IMR-90 (cell line): ENCODE data around the gene TRIM44. TPM values are rescaled to one million over a fixed set of nuclear protein-coding genes. Genes with fewer than 3 reads are reported as not detected.
A peak's percentile ranks its signal among the peaks of the same experiment; 100 is the strongest.

Source experiments
- ATAC-seq: fragments of 200-7000 bp; cut with Tn5 transposase; 2 replicates; pipeline ENCODE4 v1.9.1; 2020; ENCODE audit warnings: low read depth, mild to moderate bottlenecking, moderate library complexity
- BruUV-seq: library from RNA; stranded (reverse); fragments of 400-500 nt; replicated peaks from 2 replicates; lab custom pipeline; 2021; lab: Mats Ljungman, UMichigan
- CTCF ChIA-PET: fragments of 300-600 bp; formaldehyde crosslinking; extraction: SDS; loops from one replicate; lab custom pipeline; 2021; ENCODE audit warnings: antibody characterized with exemption; lab: Yijun Ruan, JAX
- POLR2A ChIA-PET: fragments of 300-600 bp; sonication (Branson Sonifier 250); formaldehyde crosslinking; loops from one replicate; lab custom pipeline; 2022; ENCODE audit warnings: antibody characterized with exemption; ENCODE audit not compliant: unreplicated experiment; lab: Charles Lee
- DNase-seq: peaks from one replicate; pipeline ENCODE4 v3.0.0; 2013
- H2AFZ ChIP-seq: replicated peaks from 2 replicates; pipeline ENCODE3; 2013; ENCODE audit warnings: low read length, mild to moderate bottlenecking; ENCODE audit not compliant: poor library complexity
- H2AK5ac ChIP-seq: 2 replicates; pipeline ENCODE4 v1.6.1; 2013; ENCODE audit warnings: low read depth, low read length, inconsistent platforms
- H2AK9ac ChIP-seq: replicated peaks from 2 replicates; pipeline ENCODE3; 2013; ENCODE audit warnings: mild to moderate bottlenecking, low read depth, low read length, moderate library complexity; ENCODE audit not compliant: poor library complexity
- H2BK120ac ChIP-seq: 2 replicates; pipeline ENCODE4 v1.6.1; 2013; ENCODE audit warnings: low read depth, low read length, inconsistent platforms
- H2BK15ac ChIP-seq: 3 replicates; pipeline ENCODE4 v1.6.1; 2013; ENCODE audit warnings: low read depth, low read length, inconsistent platforms
- H2BK20ac ChIP-seq: 2 replicates; pipeline ENCODE4 v1.6.1; 2013; ENCODE audit warnings: low read depth, mild to moderate bottlenecking, inconsistent platforms, low read length, moderate library complexity
- H2BK5ac ChIP-seq: 2 replicates; pipeline ENCODE4 v1.6.1; 2013; ENCODE audit warnings: mild to moderate bottlenecking, low read depth, low read length, inconsistent platforms; ENCODE audit not compliant: poor library complexity, severe bottlenecking
- H3K14ac ChIP-seq: replicated peaks from 2 replicates; pipeline ENCODE4 v1.6.1; 2013; ENCODE audit warnings: low read depth, low read length, inconsistent platforms
- H3K18ac ChIP-seq: 2 replicates; pipeline ENCODE4 v1.6.1; 2013; ENCODE audit warnings: low read depth, low read length, control low read depth
- H3K23ac ChIP-seq: 2 replicates; pipeline ENCODE4 v1.6.1; 2013; ENCODE audit warnings: low read depth, low read length, inconsistent platforms
- H3K27ac ChIP-seq: 2 replicates; pipeline ENCODE4 v1.5.1; 2013; ENCODE audit warnings: mild to moderate bottlenecking, control low read depth, low read length; ENCODE audit not compliant: insufficient read depth
- H3K27me3 ChIP-seq: 2 replicates; pipeline ENCODE4 v1.6.1; 2013; ENCODE audit warnings: low read length; ENCODE audit not compliant: control insufficient read depth, insufficient read depth
- H3K36me3 ChIP-seq: 2 replicates; pipeline ENCODE4 v1.6.1; 2013; ENCODE audit warnings: low read length, mixed read lengths; ENCODE audit not compliant: control insufficient read depth, insufficient read depth
- H3K4ac ChIP-seq: 2 replicates; pipeline ENCODE4 v1.6.1; 2013; ENCODE audit warnings: low read depth, low read length, inconsistent platforms
- H3K4me1 ChIP-seq: 2 replicates; pipeline ENCODE4 v1.6.1; 2013; ENCODE audit warnings: low read length, mixed read lengths; ENCODE audit not compliant: control insufficient read depth, insufficient read depth
- H3K4me2 ChIP-seq: 2 replicates; pipeline ENCODE4 v1.6.1; 2013; ENCODE audit warnings: low read depth, mild to moderate bottlenecking, control low read depth, low read length, moderate library complexity
- H3K4me3 ChIP-seq: 2 replicates; pipeline ENCODE4 v1.5.1; 2013; ENCODE audit warnings: low read depth, mild to moderate bottlenecking, control low read depth, low read length, moderate library complexity; ENCODE audit not compliant: insufficient read depth
- H3K56ac ChIP-seq: 2 replicates; pipeline ENCODE4 v1.6.1; 2013; ENCODE audit warnings: low read length, inconsistent platforms; ENCODE audit not compliant: insufficient read depth; ENCODE audit errors: extremely low read depth
- H3K79me1 ChIP-seq, 2 experiments: 2 replicates each; pipeline ENCODE4 v1.6.1; 2013; ENCODE audit warnings: low read length in 2 of 2, inconsistent platforms in 1 of 2, low read depth in 1 of 2
- H3K9ac ChIP-seq: 2 replicates; pipeline ENCODE4 v1.6.1; 2013; ENCODE audit warnings: low read depth, low read length, control low read depth
- H3K9me1 ChIP-seq: 2 replicates; pipeline ENCODE4 v1.6.1; 2013; ENCODE audit warnings: low read length, inconsistent platforms; ENCODE audit not compliant: insufficient read depth
- H3K9me3 ChIP-seq: 2 replicates; pipeline ENCODE4 v1.6.1; 2013; ENCODE audit warnings: low read length; ENCODE audit not compliant: control insufficient read depth, insufficient read depth
- H4K20me1 ChIP-seq: 2 replicates; pipeline ENCODE4 v1.6.1; 2013; ENCODE audit warnings: low read length, inconsistent platforms; ENCODE audit not compliant: insufficient read depth
- H4K5ac ChIP-seq: 2 replicates; pipeline ENCODE4 v1.6.1; 2013; ENCODE audit warnings: mild to moderate bottlenecking, low read depth, low read length, control low read depth
- H4K8ac ChIP-seq, 2 experiments: 2 replicates each; pipeline ENCODE4 v1.6.1; 2013; ENCODE audit warnings: low read depth in 2 of 2, low read length in 2 of 2, control low read depth in 1 of 2, inconsistent platforms in 1 of 2
- H4K91ac ChIP-seq: 2 replicates; pipeline ENCODE4 v1.6.1; 2013; ENCODE audit warnings: low read depth, low read length, inconsistent platforms; ENCODE audit not compliant: insufficient read depth
- BHLHE40 ChIP-seq: fragments of 150-350 bp; IDR thresholded peaks from 2 replicates; pipeline ENCODE4 v1.6.1; 2016; ENCODE audit warnings: mild to moderate bottlenecking, low read depth, low read length
- CHD1 ChIP-seq: IDR thresholded peaks from 2 replicates; pipeline ENCODE4 v1.6.1; 2012; ENCODE audit warnings: low read depth, low read length, improper control_type of control experiment
- FOS ChIP-seq: fragments of 150-350 bp; IDR thresholded peaks from 2 replicates; pipeline ENCODE4 v1.6.1; 2016; ENCODE audit warnings: low read depth, low read length
- MXI1 ChIP-seq: IDR thresholded peaks from 2 replicates; pipeline ENCODE4 v1.6.1; 2012; ENCODE audit warnings: low read depth, mild to moderate bottlenecking, low read length, moderate library complexity, borderline replicate concordance
- RAD21 ChIP-seq: IDR thresholded peaks from 2 replicates; pipeline ENCODE4 v1.6.1; 2012; ENCODE audit warnings: low read length, improper control_type of control experiment
- RFX5 ChIP-seq: IDR thresholded peaks from 2 replicates; pipeline ENCODE4 v1.8.0; 2012; ENCODE audit warnings: low read depth, mild to moderate bottlenecking, low read length, moderate library complexity
- dilution Hi-C: fragments of 300-500 bp; cut with HindIII; formaldehyde crosslinking; loops from one replicate; pipeline ENCODE4 v1.14.3; 2018; ENCODE audit warnings: low sequenced_read_pairs; ENCODE audit not compliant: unreplicated experiment
- in situ Hi-C: fragments of 300-500 bp; cut with MboI; formaldehyde crosslinking; loops from 3 replicates; pipeline ENCODE4 v1.14.3; 2019; ENCODE audit warnings: low sequenced_read_pairs, inconsistent platforms, mixed read lengths
- intact Hi-C: fragments of 100-400 bp; cut with micrococcal nuclease; formaldehyde crosslinking; loops from 2 replicates; pipeline ENCODE4 v1.10.0; 2022
- polyA plus RNA-seq, 3 experiments: library from polyadenylated mRNA; depleted of rRNA; stranded (reverse); fragments of >200 nt; gene quantifications; 2 replicates each; pipeline ENCODE4 v1.2.3, GENCODE V29; 2012; ENCODE audit warnings: low replicate concordance in 1 of 3
- total RNA-seq: library from RNA; depleted of rRNA; stranded (reverse); fragments of >200 nt; gene quantifications from 2 replicates; pipeline ENCODE4 v1.2.3, GENCODE V29; 2012

The TRIM44 gene
- total and polyA plus RNA-seq, 2 of the 4 experiments (the other 2 are of a cell fraction): 50.7 to 104 TPM

GRCh38 chr11:35798423-35798822 lies 135.8 kb downstream of the TRIM44 start:
- BruUV-seq: no TSS peak
- no peak overlapping the region for H3K27ac ChIP-seq
- no peak overlapping the region for H2BK5ac ChIP-seq
- H4K5ac ChIP-seq: no peak overlapping the region
- H2AK5ac ChIP-seq: no peak overlapping the region
- H3K4ac ChIP-seq: no peak overlapping the region
- ATAC-seq (no peak), DNase-seq (peak; percentile 31)
- H3K79me1 ChIP-seq: peaks cover 67 to 72% of the 10 kb centered on the region in 2 experiments
- no peak overlapping the region for H3K14ac ChIP-seq
- H2AFZ ChIP-seq: no peak overlapping the region
- no peak overlapping the region for H2BK15ac ChIP-seq
- peaks cover 10% of the 10 kb centered on the region; the same call in 1 of the 2 replicates for H4K20me1 ChIP-seq
- H3K9me1 ChIP-seq: peaks cover 19% of the 10 kb centered on the region
- no peak overlapping the region for H3K9ac ChIP-seq
- no peak overlapping the region for H2BK120ac ChIP-seq
- ChIA-PET POLR2A (no interaction called here), CTCF (interaction anchor here (1.2 kb wide), 1 partner anchor 17 kb away, joined by 3 read pairs; no protein-coding TSS in a partner anchor)
- H4K8ac ChIP-seq: no peak overlapping the region
- in situ Hi-C loops (no loop called here), dilution Hi-C loops (no loop called here), intact Hi-C loops (no loop called here)
- H3K23ac ChIP-seq: no peak overlapping the region
- no peak overlapping the region for H2BK20ac ChIP-seq
- H3K27me3 ChIP-seq: no peaks in the 10 kb centered on the region
- H2AK9ac ChIP-seq: no peak overlapping the region
- H3K4me2 ChIP-seq: no peak overlapping the region
- no peak overlapping the region for H3K18ac ChIP-seq
- H3K36me3 ChIP-seq: no peaks in the 10 kb centered on the region
- no peak overlapping the region for H3K4me3 ChIP-seq
- no peak overlapping the region for H4K91ac ChIP-seq
- peaks cover 10% of the 10 kb centered on the region for H3K4me1 ChIP-seq
- 0 out of 2 replicates have a peak, but pooled peaks have one; percentile 25 for TF ChIP-seq FOS
- TF ChIP-seq RAD21: no peak
- TF ChIP-seq BHLHE40: no peak
- no peak for TF ChIP-seq CHD1
- TF ChIP-seq RFX5: no peak
- no peak for TF ChIP-seq MXI1
- no peaks in the 10 kb centered on the region for H3K9me3 ChIP-seq
- no peak overlapping the region for H3K56ac ChIP-seq
